Stimulated activated effector memory CD8-positive, alpha-beta T cell treated with anti-CD3 and anti-CD28 coated beads, Interleukin-12 subunit alpha, Interleukin-12 subunit beta, amount 100 ng/mL, for 72 hours (primary cell): ENCODE data around the gene LHX3.
A peak's percentile ranks its signal among the peaks of the same experiment; 100 is the strongest.

ENCODE experiments used
- ATAC-seq: fragments of 150-1000 bp; cut with Tn5 transposase; 2 replicates; pipeline ENCODE4 v1.10.0; 2021
- DNase-seq, 2 donors: peaks; one replicate each; pipeline ENCODE4 v3.0.0; 2021 to 2022; ENCODE audit warnings: low spot score in 2 of 2
- H3K27ac Mint-ChIP-seq: one replicate; pipeline ENCODE4 v1.8.0; 2022; ENCODE audit warnings: mild to moderate bottlenecking, mixed read lengths
- H3K36me3 Mint-ChIP-seq: one replicate; pipeline ENCODE4 v1.8.0; 2022; ENCODE audit warnings: mild to moderate bottlenecking, mixed read lengths
- H3K4me1 Mint-ChIP-seq: one replicate; pipeline ENCODE4 v1.8.0; 2022; ENCODE audit warnings: mixed read lengths
- H3K4me3 Mint-ChIP-seq: one replicate; pipeline ENCODE4 v1.8.0; 2022; ENCODE audit warnings: mild to moderate bottlenecking, mixed read lengths
- H3K9me3 Mint-ChIP-seq: one replicate; pipeline ENCODE4 v1.8.0; 2022; ENCODE audit warnings: mixed read lengths

Gene LHX3

GRCh38 chr9:136204838-136205706 lies at the start of gene LHX3:
Gene LHX3 (minus strand): TSS chr9:136205128. CDS start chr9:136205012, 116 bp downstream.
- DNase-seq (no peak), ATAC-seq (peak; percentile 20)
- H3K27ac Mint-ChIP-seq, result no peak within 1 kb of the TSS
- H3K4me3 Mint-ChIP-seq, result no peak within 1 kb of the TSS
- H3K9me3 Mint-ChIP-seq, result no peaks in the 10 kb centered on the region
- no peaks in the 10 kb centered on the region for H3K4me1 Mint-ChIP-seq
- peaks cover 13% of the 10 kb centered on the region for H3K36me3 Mint-ChIP-seq

- DNase-seq (no peak), ATAC-seq (no peak)
- Mint-ChIP-seq H3K36me3 (no peaks in the 10 kb centered on the region), H3K4me1 (peaks cover 9% of the 10 kb centered on the region), H3K4me3 (no peak overlapping the region), H3K9me3 (no peaks in the 10 kb centered on the region), H3K27ac (no peak overlapping the region)
These were observed 48.6 kb upstream of the LHX3 start for GRCh38 chr9:136253246-136254130.

- Mint-ChIP-seq H3K27ac (no peak overlapping the region), H3K36me3 (no peaks in the 10 kb centered on the region), H3K9me3 (no peaks in the 10 kb centered on the region), H3K4me1 (peaks cover 9% of the 10 kb centered on the region), H3K4me3 (no peak overlapping the region)
- DNase-seq (no peak), ATAC-seq (no peak)
These were observed 47.9 kb upstream of the LHX3 start for GRCh38 chr9:136252846-136253245.

- no peak overlapping the region for H3K27ac Mint-ChIP-seq
- ATAC-seq (no peak), DNase-seq (no peak)
- H3K4me3 Mint-ChIP-seq, result no peak overlapping the region
- no peaks in the 10 kb centered on the region for H3K9me3 Mint-ChIP-seq
- peaks cover 9% of the 10 kb centered on the region for H3K4me1 Mint-ChIP-seq
- H3K36me3 Mint-ChIP-seq, result no peaks in the 10 kb centered on the region
These were observed 47.4 kb upstream of the LHX3 start for GRCh38 chr9:136252281-136252680.

- Mint-ChIP-seq H3K4me1 (peaks cover 9% of the 10 kb centered on the region), H3K4me3 (no peak overlapping the region), H3K9me3 (no peaks in the 10 kb centered on the region), H3K27ac (no peak overlapping the region), H3K36me3 (no peaks in the 10 kb centered on the region)
- no peak for ATAC-seq
- no peak for DNase-seq
These were observed 46.6 kb upstream of the LHX3 start for GRCh38 chr9:136251264-136252115.

- peaks cover 9% of the 10 kb centered on the region for H3K4me1 Mint-ChIP-seq
- DNase-seq (no peak), ATAC-seq (no peak)
- H3K9me3 Mint-ChIP-seq, result no peaks in the 10 kb centered on the region
- no peak overlapping the region for H3K4me3 Mint-ChIP-seq
- H3K36me3 Mint-ChIP-seq, result no peaks in the 10 kb centered on the region
- no peak overlapping the region for H3K27ac Mint-ChIP-seq
These were observed 45.7 kb upstream of the LHX3 start for GRCh38 chr9:136250676-136251075.

GRCh38 chr9:136249877-136250559 lies 45.1 kb upstream of the LHX3 start:
- peaks cover 4% of the 10 kb centered on the region for H3K4me1 Mint-ChIP-seq

GRCh38 chr9:136248951-136249876 lies 44.3 kb upstream of the LHX3 start:
- no peaks in the 10 kb centered on the region for H3K9me3 Mint-ChIP-seq
- ATAC-seq, result no peak
- peaks cover 7% of the 10 kb centered on the region for H3K36me3 Mint-ChIP-seq
- no peak overlapping the region for H3K27ac Mint-ChIP-seq
- H3K4me1 Mint-ChIP-seq, result peaks cover 9% of the 10 kb centered on the region
- no peak for DNase-seq
- H3K4me3 Mint-ChIP-seq, result no peak overlapping the region

More at GRCh38 chr9:136249877-136250559, 45.1 kb upstream of the LHX3 start:
- Mint-ChIP-seq H3K9me3 (no peaks in the 10 kb centered on the region), H3K27ac (no peak overlapping the region), H3K36me3 (peaks cover 1% of the 10 kb centered on the region), H3K4me3 (no peak overlapping the region)
- ATAC-seq (no peak), DNase-seq (no peak)

GRCh38 chr9:136247947-136248637 lies 43.2 kb upstream of the LHX3 start:
- ATAC-seq (no peak), DNase-seq (no peak)
- no peak overlapping the region for H3K27ac Mint-ChIP-seq
- no peaks in the 10 kb centered on the region for H3K9me3 Mint-ChIP-seq
- H3K36me3 Mint-ChIP-seq, result peaks cover 7% of the 10 kb centered on the region
- peaks cover 20% of the 10 kb centered on the region for H3K4me1 Mint-ChIP-seq
- H3K4me3 Mint-ChIP-seq, result no peak overlapping the region

- peaks cover 24% of the 10 kb centered on the region for H3K4me1 Mint-ChIP-seq
- H3K4me3 Mint-ChIP-seq, result no peak overlapping the region
- no peak for ATAC-seq
- DNase-seq, result no peak
- peaks cover 7% of the 10 kb centered on the region for H3K36me3 Mint-ChIP-seq
- no peaks in the 10 kb centered on the region for H3K9me3 Mint-ChIP-seq
- H3K27ac Mint-ChIP-seq, result no peak overlapping the region
These were observed 42.6 kb upstream of the LHX3 start for GRCh38 chr9:136247551-136247916.

- ATAC-seq, result no peak
- H3K36me3 Mint-ChIP-seq, result peaks cover 7% of the 10 kb centered on the region
- peaks cover 24% of the 10 kb centered on the region for H3K4me1 Mint-ChIP-seq
- no peak overlapping the region for H3K4me3 Mint-ChIP-seq
- no peaks in the 10 kb centered on the region for H3K9me3 Mint-ChIP-seq
- no peak for DNase-seq
- no peak overlapping the region for H3K27ac Mint-ChIP-seq
These were observed 42.1 kb upstream of the LHX3 start for GRCh38 chr9:136246849-136247550.

GRCh38 chr9:136245219-136246150 lies 40.6 kb upstream of the LHX3 start, which contains the start of gene QSOX2:
Gene QSOX2 (minus strand): TSS chr9:136245812. CDS start chr9:136245803, 9 bp downstream.
- peaks cover 36% of the 10 kb centered on the region for H3K4me1 Mint-ChIP-seq
- peak; percentile 76 to 87 for DNase-seq
- peaks cover 7% of the 10 kb centered on the region for H3K36me3 Mint-ChIP-seq
- H3K9me3 Mint-ChIP-seq, result no peaks in the 10 kb centered on the region
- peak; percentile 70 for ATAC-seq
- peak within 1 kb of the TSS; percentile 89 for H3K4me3 Mint-ChIP-seq
- peak within 1 kb of the TSS; percentile 82 for H3K27ac Mint-ChIP-seq
